ENCODE measurements around the gene DNAJB9.

GRCh38 chr7:108578937-108579336 lies 9.3 kb downstream of the DNAJB9 start:
- TF ChIP-seq CTCF (IDR thresholded peaks at IDR 0.05; ENCODE audit: borderline replicate concordance, extremely low read depth, low read length, poor library complexity, severe bottlenecking): no peak
- no peak for TF ChIP-seq EZH2 (IDR thresholded peaks at IDR 0.05; ENCODE audit: borderline replicate concordance, low read depth, low read length, severe bottlenecking)
